ENCODE measurements around the gene AFG1L.

DNA sequence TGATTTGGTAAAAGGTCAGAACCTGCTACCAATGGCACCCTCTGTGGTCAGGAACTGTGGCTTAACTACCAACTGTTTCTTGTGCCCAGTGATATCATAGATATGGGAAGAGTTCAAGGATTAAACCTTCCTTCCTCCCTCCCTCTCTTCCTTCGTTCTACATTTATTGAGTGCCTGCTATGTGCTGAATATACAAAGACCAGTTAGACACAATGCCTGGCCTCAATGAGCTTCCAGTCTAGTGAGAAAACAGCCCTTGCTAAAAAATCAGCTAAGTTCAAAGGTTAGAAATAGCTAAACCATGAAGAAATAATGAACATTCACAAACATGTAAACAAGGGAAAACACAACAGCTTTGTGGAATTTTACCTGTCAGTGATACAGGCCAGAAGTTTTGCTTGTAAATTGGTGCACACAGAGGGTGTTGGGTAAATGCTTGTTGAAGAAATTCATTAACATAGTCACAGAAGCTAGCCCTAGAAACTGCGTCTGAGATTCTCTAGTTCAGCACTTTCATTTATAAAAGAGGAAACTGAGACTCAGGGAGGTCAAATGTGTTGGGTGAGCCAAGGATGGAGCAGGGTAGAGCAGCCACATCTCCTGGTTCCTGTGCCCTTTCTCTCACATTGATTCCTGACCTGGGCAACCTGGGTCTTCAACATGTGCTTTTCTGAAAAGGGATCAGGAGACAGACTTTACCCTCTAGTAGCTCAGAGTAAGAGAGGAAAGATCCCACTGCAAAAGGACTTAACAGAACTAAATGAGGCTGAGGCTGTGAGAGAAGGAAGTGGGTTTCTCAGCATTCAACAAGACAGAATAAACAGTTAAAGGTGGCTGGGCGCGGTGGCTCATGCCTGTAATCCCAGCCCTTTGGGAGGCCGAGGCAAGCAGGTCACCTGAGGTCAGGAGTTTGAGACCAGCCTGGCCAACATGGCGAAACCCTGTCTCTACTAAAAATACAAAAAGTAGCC lies 251.5 kb downstream of the AFG1L start:
- TF ChIP-seq POLR2AphosphoS5 (IDR thresholded peaks at IDR 0.05; ENCODE audit: borderline replicate concordance, low read depth, low read length) = no peak
- no peak for TF ChIP-seq EZH2 (IDR thresholded peaks at IDR 0.05)
- TF ChIP-seq FOXP2 (optimal IDR thresholded peaks at IDR 0.05; ENCODE audit: control extremely low read depth, extremely low read length, insufficient read depth) = no peak
